GM12878 (cell line): ENCODE results near the gene SLC2A5. TPM values are rescaled to one million over a fixed set of nuclear protein-coding genes. Genes with fewer than 3 reads are reported as not detected.

Source experiments
- ATAC-seq: fragments of 200-7000 bp; cut with Tn5 transposase; 3 replicates; pipeline ENCODE4 v1.9.1; 2020; ENCODE audit warnings: mild to moderate bottlenecking, moderate library complexity
- BruUV-seq: library from RNA; stranded (reverse); fragments of 400-500 nt; replicated peaks from 2 replicates; lab custom pipeline; 2021; lab: Mats Ljungman, UMichigan
- CTCF ChIA-PET: fragments of 300-600 bp; sonication (Branson Sonifier 250); formaldehyde crosslinking; extraction: SDS; loops from one replicate; lab custom pipeline; 2021; ENCODE audit warnings: inconsistent platforms; lab: Yijun Ruan, JAX
- POLR2A ChIA-PET: fragments of 350-600 bp; formaldehyde crosslinking; extraction: SDS; loops from one replicate; lab custom pipeline; 2021; ENCODE audit warnings: inconsistent platforms; lab: Charles Lee
- RAD21 ChIA-PET: fragments of 300-600 bp; sonication (Branson Sonifier 250); formaldehyde crosslinking; loops from one replicate; lab custom pipeline; 2023; ENCODE audit warnings: antibody characterized with exemption; ENCODE audit not compliant: unreplicated experiment; lab: Charles Lee
- SMC1A ChIA-PET: fragments of 300-600 bp; sonication (Branson Sonifier 250); formaldehyde crosslinking; loops from one replicate; lab custom pipeline; 2023; ENCODE audit not compliant: unreplicated experiment, uncharacterized antibody; lab: Charles Lee
- DNase-seq: peaks from one replicate; pipeline ENCODE4 v3.0.0-alpha.2; 2011; ENCODE audit warnings: low read depth, low spot score
- FAIRE-seq: peaks from 3 replicates; lab custom pipeline; 2011; peaks lifted over from hg19 to GRCh38; lab: Jason Lieb, UNC
- H2AFZ ChIP-seq: 2 replicates; pipeline ENCODE4 v1.6.0; 2011; ENCODE audit warnings: low read depth, low read length, control low read depth; ENCODE audit not compliant: control insufficient read depth
- H3K27ac ChIP-seq: 2 replicates; pipeline ENCODE4 v1.5.1; 2011; ENCODE audit warnings: control low read depth; ENCODE audit not compliant: control insufficient read depth, insufficient read depth
- H3K27me3 ChIP-seq, 2 experiments: replicated peaks in 1 of 2; 2 replicates each; pipeline versions ENCODE4 v1.6.0 to v1.6.1; 2011; ENCODE audit warnings: low read length in 1 of 2; ENCODE audit not compliant: control insufficient read depth in 2 of 2, insufficient read depth in 2 of 2
- H3K36me3 ChIP-seq, 2 experiments: 2 replicates each; pipeline ENCODE4 v1.5.1; 2011; ENCODE audit warnings: low read length in 1 of 2; ENCODE audit not compliant: control insufficient read depth in 2 of 2, insufficient read depth in 2 of 2
- H3K4me1 ChIP-seq: 2 replicates; pipeline ENCODE4 v1.6.1; 2011; ENCODE audit warnings: mild to moderate bottlenecking, low read length, moderate library complexity, mixed read lengths; ENCODE audit not compliant: control insufficient read depth, insufficient read depth
- H3K4me2 ChIP-seq: 2 replicates; pipeline ENCODE4 v1.6.0; 2011; ENCODE audit warnings: control low read depth; ENCODE audit not compliant: control insufficient read depth, insufficient read depth
- H3K4me3 ChIP-seq: fragments of 200-600 bp; sonication (generic); 2 replicates; pipeline ENCODE4 v1.5.1; 2016
- H3K79me2 ChIP-seq: 2 replicates; pipeline ENCODE4 v1.6.0; 2011; ENCODE audit warnings: low read length; ENCODE audit not compliant: control insufficient read depth, insufficient read depth
- H3K9ac ChIP-seq: 2 replicates; pipeline ENCODE4 v1.8.0; 2011; ENCODE audit warnings: low read length, control low read depth, mixed read lengths; ENCODE audit not compliant: control insufficient read depth, insufficient read depth
- H3K9me3 ChIP-seq: replicated peaks from 3 replicates; pipeline ENCODE4 v1.5.1; 2011; ENCODE audit warnings: mild to moderate bottlenecking, low read length; ENCODE audit not compliant: control insufficient read depth, insufficient read depth
- H4K20me1 ChIP-seq: 2 replicates; pipeline ENCODE4 v1.6.0; 2011; ENCODE audit not compliant: control insufficient read depth, insufficient read depth
- EGR1 ChIP-seq, 2 experiments: IDR thresholded peaks; 1 replicate in 1 of 2; 2 replicates in 1 of 2; pipeline ENCODE4 v1.6.1; 2011 to 2012; ENCODE audit warnings: low read depth in 2 of 2, low read length in 2 of 2, borderline replicate concordance in 1 of 2, mild to moderate bottlenecking in 1 of 2, moderate library complexity in 1 of 2
- ESRRA ChIP-seq: IDR thresholded peaks from 2 replicates; pipeline ENCODE4 v1.6.1; 2012; ENCODE audit warnings: mild to moderate bottlenecking, low read length, improper control_type of control experiment
- NFYB ChIP-seq: IDR thresholded peaks from 2 replicates; pipeline ENCODE4 v1.6.1; 2011; ENCODE audit warnings: low read depth, mild to moderate bottlenecking, low read length, improper control_type of control experiment, moderate library complexity; ENCODE audit not compliant: insufficient read depth
- SMARCA5 ChIP-seq: fragments of 450-650 bp; IDR thresholded peaks from 2 replicates; pipeline ENCODE4 v1.6.1; 2017; ENCODE audit warnings: mild to moderate bottlenecking
- WGBS: methylation state at CpG from one replicate; pipeline ENCODE4 v1.1.6; 2016; ENCODE audit warnings: low lambda C conversion rate; ENCODE audit not compliant: insufficient replicate concordance, insufficient coverage; ENCODE audit errors: missing lambda C conversion rate; 5-methylcytosine and 5-hydroxymethylcytosine counted together
- in situ Hi-C: fragments of 300-500 bp; cut with MboI; formaldehyde crosslinking; loops from 9 replicates; pipeline ENCODE4 v1.14.3; 2018; ENCODE audit warnings: mixed read lengths
- intact Hi-C: fragments of 100-400 bp; cut with micrococcal nuclease; formaldehyde crosslinking; loops from one replicate; pipeline ENCODE4 v1.14.2; 2022; ENCODE audit not compliant: unreplicated experiment
- polyA plus RNA-seq, 11 experiments: library from polyadenylated mRNA; depleted of rRNA in 4 of 11; unstranded in 6 of 11; stranded (reverse) in 5 of 11; fragments of >200 nt; fragmentation: Nextera tagmentation in 4 of 11; fragmentation: Illumina TruSeq in 1 of 11; extraction: Ambion mirVana in 4 of 11; extraction: Trizol in 1 of 11; gene quantifications; 1 replicate in 1 of 11; 2 replicates in 10 of 11; pipeline versions ENCODE4 v1.2.1 to v1.2.3, GENCODE V29; 2011 to 2016; ENCODE audit warnings: inconsistent platforms in 2 of 11, missing spikeins in 2 of 11, low read depth in 1 of 11
- total RNA-seq, 4 experiments: library from RNA; depleted of rRNA in 3 of 4; stranded (reverse); fragments of >200 nt in 3 of 4; fragmentation: Illumina TruSeq in 1 of 4; extraction: Trizol in 1 of 4; gene quantifications; 2 replicates each; pipeline versions ENCODE4 v1.2.1 to v1.2.3, GENCODE V29; 2013 to 2021
- TF ChIP-seq, protein P1 (sequence below): IDR thresholded peaks from 2 replicates; pipeline ENCODE4 v1.6.1; 2012; ENCODE audit warnings: improper control_type of control experiment, low read depth, low read length; ENCODE audit not compliant: insufficient replicate concordance
- TF ChIP-seq, protein P2 (sequence below): fragments of 450-650 bp; IDR thresholded peaks from 2 replicates; pipeline ENCODE4 v1.6.1; 2017; ENCODE audit warnings: antibody characterized with exemption, mild to moderate bottlenecking, moderate library complexity
- TF ChIP-seq, protein P3 (sequence below): IDR thresholded peaks from 2 replicates; pipeline ENCODE4 v1.6.1; 2012; ENCODE audit warnings: mild to moderate bottlenecking, low read depth, low read length

The SLC2A5 gene
- total and polyA plus RNA-seq, 10 of the 15 experiments (the other 5 are each of a cell fraction or from before 2014, with no cell fraction given): 4.5 to 76.6 (median 23.9) TPM

GRCh38 chr1:9086796-9087195 lies 17.4 kb upstream of the SLC2A5 start:
- H3K79me2 ChIP-seq: no peaks in the 10 kb centered on the region
- RAD21 ChIA-PET: interaction anchor here (0.6 kb wide), 1 partner anchor 461 kb away, joined by 3 read pairs; no protein-coding TSS in a partner anchor
- peaks cover 5% of the 10 kb centered on the region; the same call in 1 of the 2 replicates for H3K4me1 ChIP-seq
- in situ Hi-C loops (no loop called here), intact Hi-C loops (no loop called here)
- ATAC-seq: no peak
- H4K20me1 ChIP-seq: no peaks in the 10 kb centered on the region
- no peak overlapping the region for H3K4me3 ChIP-seq
- H3K27me3 ChIP-seq: no peaks in the 10 kb centered on the region; a peak in 2 of 4 replicates
- no peaks in the 10 kb centered on the region for H3K36me3 ChIP-seq
- TF ChIP-seq NFYB: no peak
- TF ChIP-seq, protein P1, sequence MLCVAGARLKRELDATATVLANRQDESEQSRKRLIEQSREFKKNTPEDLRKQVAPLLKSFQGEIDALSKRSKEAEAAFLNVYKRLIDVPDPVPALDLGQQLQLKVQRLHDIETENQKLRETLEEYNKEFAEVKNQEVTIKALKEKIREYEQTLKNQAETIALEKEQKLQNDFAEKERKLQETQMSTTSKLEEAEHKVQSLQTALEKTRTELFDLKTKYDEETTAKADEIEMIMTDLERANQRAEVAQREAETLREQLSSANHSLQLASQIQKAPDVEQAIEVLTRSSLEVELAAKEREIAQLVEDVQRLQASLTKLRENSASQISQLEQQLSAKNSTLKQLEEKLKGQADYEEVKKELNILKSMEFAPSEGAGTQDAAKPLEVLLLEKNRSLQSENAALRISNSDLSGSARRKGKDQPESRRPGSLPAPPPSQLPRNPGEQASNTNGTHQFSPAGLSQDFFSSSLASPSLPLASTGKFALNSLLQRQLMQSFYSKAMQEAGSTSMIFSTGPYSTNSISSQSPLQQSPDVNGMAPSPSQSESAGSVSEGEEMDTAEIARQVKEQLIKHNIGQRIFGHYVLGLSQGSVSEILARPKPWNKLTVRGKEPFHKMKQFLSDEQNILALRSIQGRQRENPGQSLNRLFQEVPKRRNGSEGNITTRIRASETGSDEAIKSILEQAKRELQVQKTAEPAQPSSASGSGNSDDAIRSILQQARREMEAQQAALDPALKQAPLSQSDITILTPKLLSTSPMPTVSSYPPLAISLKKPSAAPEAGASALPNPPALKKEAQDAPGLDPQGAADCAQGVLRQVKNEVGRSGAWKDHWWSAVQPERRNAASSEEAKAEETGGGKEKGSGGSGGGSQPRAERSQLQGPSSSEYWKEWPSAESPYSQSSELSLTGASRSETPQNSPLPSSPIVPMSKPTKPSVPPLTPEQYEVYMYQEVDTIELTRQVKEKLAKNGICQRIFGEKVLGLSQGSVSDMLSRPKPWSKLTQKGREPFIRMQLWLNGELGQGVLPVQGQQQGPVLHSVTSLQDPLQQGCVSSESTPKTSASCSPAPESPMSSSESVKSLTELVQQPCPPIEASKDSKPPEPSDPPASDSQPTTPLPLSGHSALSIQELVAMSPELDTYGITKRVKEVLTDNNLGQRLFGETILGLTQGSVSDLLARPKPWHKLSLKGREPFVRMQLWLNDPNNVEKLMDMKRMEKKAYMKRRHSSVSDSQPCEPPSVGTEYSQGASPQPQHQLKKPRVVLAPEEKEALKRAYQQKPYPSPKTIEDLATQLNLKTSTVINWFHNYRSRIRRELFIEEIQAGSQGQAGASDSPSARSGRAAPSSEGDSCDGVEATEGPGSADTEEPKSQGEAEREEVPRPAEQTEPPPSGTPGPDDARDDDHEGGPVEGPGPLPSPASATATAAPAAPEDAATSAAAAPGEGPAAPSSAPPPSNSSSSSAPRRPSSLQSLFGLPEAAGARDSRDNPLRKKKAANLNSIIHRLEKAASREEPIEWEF: no peak
- TF ChIP-seq, protein P2, sequence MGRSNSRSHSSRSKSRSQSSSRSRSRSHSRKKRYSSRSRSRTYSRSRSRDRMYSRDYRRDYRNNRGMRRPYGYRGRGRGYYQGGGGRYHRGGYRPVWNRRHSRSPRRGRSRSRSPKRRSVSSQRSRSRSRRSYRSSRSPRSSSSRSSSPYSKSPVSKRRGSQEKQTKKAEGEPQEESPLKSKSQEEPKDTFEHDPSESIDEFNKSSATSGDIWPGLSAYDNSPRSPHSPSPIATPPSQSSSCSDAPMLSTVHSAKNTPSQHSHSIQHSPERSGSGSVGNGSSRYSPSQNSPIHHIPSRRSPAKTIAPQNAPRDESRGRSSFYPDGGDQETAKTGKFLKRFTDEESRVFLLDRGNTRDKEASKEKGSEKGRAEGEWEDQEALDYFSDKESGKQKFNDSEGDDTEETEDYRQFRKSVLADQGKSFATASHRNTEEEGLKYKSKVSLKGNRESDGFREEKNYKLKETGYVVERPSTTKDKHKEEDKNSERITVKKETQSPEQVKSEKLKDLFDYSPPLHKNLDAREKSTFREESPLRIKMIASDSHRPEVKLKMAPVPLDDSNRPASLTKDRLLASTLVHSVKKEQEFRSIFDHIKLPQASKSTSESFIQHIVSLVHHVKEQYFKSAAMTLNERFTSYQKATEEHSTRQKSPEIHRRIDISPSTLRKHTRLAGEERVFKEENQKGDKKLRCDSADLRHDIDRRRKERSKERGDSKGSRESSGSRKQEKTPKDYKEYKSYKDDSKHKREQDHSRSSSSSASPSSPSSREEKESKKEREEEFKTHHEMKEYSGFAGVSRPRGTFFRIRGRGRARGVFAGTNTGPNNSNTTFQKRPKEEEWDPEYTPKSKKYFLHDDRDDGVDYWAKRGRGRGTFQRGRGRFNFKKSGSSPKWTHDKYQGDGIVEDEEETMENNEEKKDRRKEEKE: no peak
- TF ChIP-seq, protein P3, sequence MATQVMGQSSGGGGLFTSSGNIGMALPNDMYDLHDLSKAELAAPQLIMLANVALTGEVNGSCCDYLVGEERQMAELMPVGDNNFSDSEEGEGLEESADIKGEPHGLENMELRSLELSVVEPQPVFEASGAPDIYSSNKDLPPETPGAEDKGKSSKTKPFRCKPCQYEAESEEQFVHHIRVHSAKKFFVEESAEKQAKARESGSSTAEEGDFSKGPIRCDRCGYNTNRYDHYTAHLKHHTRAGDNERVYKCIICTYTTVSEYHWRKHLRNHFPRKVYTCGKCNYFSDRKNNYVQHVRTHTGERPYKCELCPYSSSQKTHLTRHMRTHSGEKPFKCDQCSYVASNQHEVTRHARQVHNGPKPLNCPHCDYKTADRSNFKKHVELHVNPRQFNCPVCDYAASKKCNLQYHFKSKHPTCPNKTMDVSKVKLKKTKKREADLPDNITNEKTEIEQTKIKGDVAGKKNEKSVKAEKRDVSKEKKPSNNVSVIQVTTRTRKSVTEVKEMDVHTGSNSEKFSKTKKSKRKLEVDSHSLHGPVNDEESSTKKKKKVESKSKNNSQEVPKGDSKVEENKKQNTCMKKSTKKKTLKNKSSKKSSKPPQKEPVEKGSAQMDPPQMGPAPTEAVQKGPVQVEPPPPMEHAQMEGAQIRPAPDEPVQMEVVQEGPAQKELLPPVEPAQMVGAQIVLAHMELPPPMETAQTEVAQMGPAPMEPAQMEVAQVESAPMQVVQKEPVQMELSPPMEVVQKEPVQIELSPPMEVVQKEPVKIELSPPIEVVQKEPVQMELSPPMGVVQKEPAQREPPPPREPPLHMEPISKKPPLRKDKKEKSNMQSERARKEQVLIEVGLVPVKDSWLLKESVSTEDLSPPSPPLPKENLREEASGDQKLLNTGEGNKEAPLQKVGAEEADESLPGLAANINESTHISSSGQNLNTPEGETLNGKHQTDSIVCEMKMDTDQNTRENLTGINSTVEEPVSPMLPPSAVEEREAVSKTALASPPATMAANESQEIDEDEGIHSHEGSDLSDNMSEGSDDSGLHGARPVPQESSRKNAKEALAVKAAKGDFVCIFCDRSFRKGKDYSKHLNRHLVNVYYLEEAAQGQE: no peak
- no peak for TF ChIP-seq SMARCA5
- no peak for TF ChIP-seq EGR1 (IDR thresholded peaks at IDR 0.05; ENCODE audit: borderline replicate concordance in 1 of 2, low read depth in 2 of 2, low read length in 2 of 2)
- TF ChIP-seq ESRRA: no peak
- DNase-seq: no peak
- CTCF ChIA-PET: no interaction called here
- POLR2A ChIA-PET: no interaction called here
- H3K4me2 ChIP-seq: no peak overlapping the region
- BruUV-seq: no TSS peak
- no peak for FAIRE-seq
- peaks cover 4% of the 10 kb centered on the region; the same call in 2 of the 3 replicates for H3K9me3 ChIP-seq
- SMC1A ChIA-PET: interaction anchor here (0.6 to 1.1 kb wide), 2 partner anchors 11 to 25 kb away, joined by 3 to 5 read pairs; no protein-coding TSS in a partner anchor
- H3K27ac ChIP-seq: no peak overlapping the region
- no peak overlapping the region for H3K9ac ChIP-seq
- WGBS: 12% methylated on average over 2 of the region's 2 CpGs
- no peak overlapping the region for H2AFZ ChIP-seq
